ENCODE data around the gene LRRC9.
"Not testable (repeated sequence)": the region's sequence is repeated elsewhere in the genome, so short reads cannot be mapped to it uniquely, and the experiment has no call there.

The LRRC9 gene

DNA sequence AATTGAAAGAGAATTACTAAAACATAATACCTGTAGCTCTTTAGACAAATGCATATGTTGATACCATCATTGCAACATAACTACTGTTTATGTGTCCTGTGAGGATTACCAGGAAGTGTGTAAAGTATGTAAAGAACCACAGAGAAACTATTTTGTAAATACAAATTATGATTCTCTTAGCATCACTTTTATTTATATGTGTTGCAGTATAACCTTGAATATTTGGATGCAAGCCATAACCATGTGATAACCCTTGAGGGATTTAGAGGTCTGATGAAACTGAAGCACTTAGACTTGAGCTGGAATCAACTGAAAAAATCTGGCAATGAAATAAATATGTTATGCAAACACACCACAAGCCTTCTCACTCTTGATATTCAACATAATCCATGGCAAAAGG lies 77.5 kb downstream of the LRRC9 start:
- DNase-seq (ENCODE audit: low spot score) = no peak

DNA sequence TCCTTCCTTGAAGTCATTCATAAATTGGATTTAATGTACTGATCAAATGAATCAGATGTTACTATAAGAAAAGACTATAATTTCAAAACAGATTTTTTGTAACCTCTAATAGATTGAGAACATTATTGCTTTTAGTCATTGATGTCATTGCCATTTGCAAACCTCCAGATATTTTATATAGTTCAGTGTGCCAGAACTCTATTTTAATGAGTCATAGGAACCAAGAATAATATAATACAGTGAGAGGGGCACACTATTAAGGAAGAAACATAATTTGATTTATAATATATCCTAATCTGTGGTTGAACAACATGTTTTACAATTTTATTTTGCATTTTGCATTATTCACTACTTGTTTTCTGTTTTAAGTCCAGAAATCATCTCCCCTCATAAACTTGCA lies 78.0 kb downstream of the LRRC9 start:
- TF ChIP-seq, protein P1, sequence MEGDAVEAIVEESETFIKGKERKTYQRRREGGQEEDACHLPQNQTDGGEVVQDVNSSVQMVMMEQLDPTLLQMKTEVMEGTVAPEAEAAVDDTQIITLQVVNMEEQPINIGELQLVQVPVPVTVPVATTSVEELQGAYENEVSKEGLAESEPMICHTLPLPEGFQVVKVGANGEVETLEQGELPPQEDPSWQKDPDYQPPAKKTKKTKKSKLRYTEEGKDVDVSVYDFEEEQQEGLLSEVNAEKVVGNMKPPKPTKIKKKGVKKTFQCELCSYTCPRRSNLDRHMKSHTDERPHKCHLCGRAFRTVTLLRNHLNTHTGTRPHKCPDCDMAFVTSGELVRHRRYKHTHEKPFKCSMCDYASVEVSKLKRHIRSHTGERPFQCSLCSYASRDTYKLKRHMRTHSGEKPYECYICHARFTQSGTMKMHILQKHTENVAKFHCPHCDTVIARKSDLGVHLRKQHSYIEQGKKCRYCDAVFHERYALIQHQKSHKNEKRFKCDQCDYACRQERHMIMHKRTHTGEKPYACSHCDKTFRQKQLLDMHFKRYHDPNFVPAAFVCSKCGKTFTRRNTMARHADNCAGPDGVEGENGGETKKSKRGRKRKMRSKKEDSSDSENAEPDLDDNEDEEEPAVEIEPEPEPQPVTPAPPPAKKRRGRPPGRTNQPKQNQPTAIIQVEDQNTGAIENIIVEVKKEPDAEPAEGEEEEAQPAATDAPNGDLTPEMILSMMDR (IDR thresholded peaks at IDR 0.05; ENCODE audit: extremely low read depth, missing control alignments) = no peak
- no peak for DNase-seq (ENCODE audit: low spot score)

More for the DNA sequence above, 77.5 kb downstream of the LRRC9 start:
- TF ChIP-seq, protein P1 (IDR thresholded peaks at IDR 0.05; ENCODE audit: extremely low read depth, missing control alignments) = no peak

DNA sequence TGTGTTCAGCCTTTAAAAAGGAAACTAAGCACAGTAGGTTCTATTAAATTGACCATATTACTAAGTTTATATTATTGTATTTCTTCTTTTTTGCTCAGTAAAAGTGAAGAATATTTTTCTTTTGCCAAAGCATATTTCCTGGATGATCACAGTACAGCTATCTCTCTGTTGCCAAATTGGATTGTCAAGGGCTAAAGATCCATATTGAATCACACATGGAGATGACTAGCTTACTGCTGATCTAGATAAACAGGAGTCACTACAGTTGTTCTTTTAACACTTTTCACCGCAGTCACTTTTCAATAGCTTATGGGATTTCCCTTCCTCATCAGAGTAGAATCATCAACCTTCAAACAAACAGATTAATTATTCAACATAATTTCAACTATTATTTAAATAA lies 78.6 kb downstream of the LRRC9 start:
- no peak for DNase-seq (ENCODE audit: low spot score)
- TF ChIP-seq, protein P1 (IDR thresholded peaks at IDR 0.05; ENCODE audit: extremely low read depth, missing control alignments) = no peak

DNA sequence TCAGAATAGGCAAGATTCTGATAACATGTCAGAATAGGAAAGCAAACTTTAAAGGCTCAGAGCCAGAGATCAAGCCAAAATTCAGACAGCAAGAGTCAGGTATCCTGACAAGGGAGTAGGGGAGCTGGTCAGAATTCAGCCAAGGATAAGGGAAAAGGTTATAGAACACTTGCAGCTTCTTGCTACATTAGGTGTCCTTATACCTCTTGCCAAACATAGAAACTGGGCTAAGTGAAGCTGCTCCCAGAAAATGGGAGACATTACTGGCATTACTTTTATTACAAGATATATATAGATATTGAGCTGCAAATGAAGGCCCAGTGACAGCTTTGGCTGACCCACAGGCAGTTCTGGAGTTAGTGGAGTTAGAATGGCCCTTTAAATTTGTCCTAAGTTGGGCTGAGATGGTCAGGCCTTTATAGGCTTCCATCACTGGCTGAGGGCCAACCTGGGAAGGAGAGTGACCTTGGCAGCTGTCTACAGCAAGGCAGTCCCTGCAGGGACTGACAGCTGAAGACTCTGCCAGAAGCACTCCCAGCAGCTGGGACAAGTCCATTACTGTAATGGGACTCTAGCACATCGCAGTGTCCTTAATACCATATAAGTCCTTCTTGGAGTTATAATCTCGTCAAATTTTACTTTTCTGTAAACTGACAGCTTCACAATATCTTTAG lies 83.0 kb downstream of the LRRC9 start:
- TF ChIP-seq, protein P1 (IDR thresholded peaks at IDR 0.05; ENCODE audit: extremely low read depth, missing control alignments) = no peak
- DNase-seq (ENCODE audit: low spot score) = no peak

DNA sequence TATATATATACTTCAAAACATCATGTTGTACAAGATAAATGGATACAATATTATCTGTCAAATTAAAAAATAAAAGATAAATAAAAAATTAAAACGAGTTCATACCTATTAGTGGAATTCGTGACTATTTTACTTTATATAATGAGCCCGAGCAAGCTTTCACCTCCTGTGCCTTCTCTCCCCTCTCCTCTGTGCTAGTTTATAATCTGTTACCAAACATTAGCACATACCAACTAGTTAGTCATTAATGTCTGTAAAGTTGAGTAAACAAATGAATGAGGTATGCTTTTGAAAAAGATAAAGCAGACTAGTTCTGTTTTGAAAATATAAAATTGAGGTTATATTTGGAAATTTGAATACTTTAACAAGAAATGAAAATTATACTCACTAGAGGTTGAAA lies 84.0 kb downstream of the LRRC9 start:
- no peak for DNase-seq (ENCODE audit: low spot score)
- TF ChIP-seq, protein P1 (IDR thresholded peaks at IDR 0.05; ENCODE audit: extremely low read depth, missing control alignments) = no peak

DNA sequence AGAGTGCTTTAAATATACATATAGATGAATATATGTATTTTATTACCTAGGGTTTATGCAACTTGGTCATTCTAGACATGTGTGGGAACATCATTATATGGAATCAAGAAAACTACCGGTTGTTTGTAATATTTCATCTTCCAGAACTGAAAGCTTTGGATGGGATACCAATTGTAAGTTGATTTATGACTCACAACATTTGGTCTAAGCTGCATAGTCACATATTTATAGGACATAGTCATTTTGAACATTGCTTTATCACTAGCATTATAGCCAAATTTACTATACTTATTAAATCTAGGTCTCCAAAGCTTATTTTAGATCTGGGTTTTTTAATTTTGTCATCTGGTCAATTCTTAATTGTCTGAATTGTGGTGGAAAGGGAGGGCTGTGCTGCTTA lies 88.1 kb downstream of the LRRC9 start:
- DNase-seq (ENCODE audit: low spot score) = no peak

DNA sequence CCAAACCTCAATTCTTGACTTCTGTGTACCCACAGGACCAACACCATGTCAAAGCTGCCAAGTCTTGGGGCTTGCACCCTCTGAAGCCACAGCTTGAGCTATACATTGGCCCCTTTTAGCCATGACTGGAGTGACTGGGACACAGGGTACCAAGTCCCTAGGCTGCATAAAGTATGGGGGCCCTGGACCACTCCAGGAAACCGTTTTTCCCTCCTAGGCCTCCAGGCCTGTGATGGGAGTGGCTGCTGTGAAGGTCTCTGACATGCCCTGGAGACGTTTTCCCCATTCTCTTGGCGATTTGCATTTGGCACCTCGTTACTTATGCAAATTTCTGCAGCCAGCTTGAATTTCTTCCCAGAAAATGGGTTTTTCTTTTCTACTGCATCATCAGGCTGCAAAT lies 90.3 kb downstream of the LRRC9 start:
- not testable (repeated sequence) for DNase-seq (ENCODE audit: low spot score)

More for the DNA sequence above, 88.1 kb downstream of the LRRC9 start:
- TF ChIP-seq, protein P1 (IDR thresholded peaks at IDR 0.05; ENCODE audit: extremely low read depth, missing control alignments) = no peak

DNA sequence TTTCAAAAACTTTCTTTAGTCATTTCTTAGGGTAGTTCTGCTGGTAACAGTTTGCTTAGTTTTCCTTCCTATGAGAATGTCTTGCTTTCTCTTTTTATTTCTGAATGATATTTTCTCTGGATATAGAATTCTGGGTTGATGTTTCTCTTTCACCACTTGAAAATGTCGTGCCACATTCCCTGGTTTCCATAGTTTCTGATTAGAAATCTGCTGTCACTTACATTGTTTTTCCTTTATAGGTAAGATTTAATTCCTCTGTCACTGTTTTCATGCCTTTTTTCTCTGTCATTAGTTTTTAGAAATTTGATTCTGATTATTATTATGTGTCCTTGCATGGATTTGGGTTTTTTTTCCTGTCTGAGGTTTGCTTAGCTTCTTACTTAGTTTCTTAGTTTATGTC lies 94.5 kb downstream of the LRRC9 start:
- TF ChIP-seq, protein P1 (IDR thresholded peaks at IDR 0.05; ENCODE audit: extremely low read depth, missing control alignments) = no peak
- DNase-seq (ENCODE audit: low spot score) = no peak
